HEK293 (cell line): ENCODE measurements around the gene FAM177B.
"Not testable (repeated sequence)": the region's sequence is repeated elsewhere in the genome, so short reads cannot be mapped to it uniquely, and the experiment has no call there.

Source experiments
- CTCF ChIA-PET: fragments of 350-600 bp; formaldehyde crosslinking; extraction: SDS; loops from one replicate; lab custom pipeline; 2021; ENCODE audit warnings: antibody characterized with exemption; lab: Yijun Ruan, JAX
- POLR2A ChIA-PET: fragments of 300-600 bp; formaldehyde crosslinking; extraction: SDS; loops from one replicate; lab custom pipeline; 2020; ENCODE audit warnings: antibody characterized with exemption, inconsistent platforms; lab: Yijun Ruan, JAX
- H3K27ac ChIP-seq: fragments of 200-500 bp; sonication (Bioruptor generic); 2 replicates; pipeline ENCODE4 v1.5.1; 2014; ENCODE audit warnings: low read depth, low read length, control low read depth, inconsistent platforms; ENCODE audit errors: extremely low read depth
- H3K36me3 ChIP-seq, 2 experiments: fragments of 200-500 bp in 1 of 2; sonication (Bioruptor generic) in 1 of 2; 1 replicate in 1 of 2; 2 replicates in 1 of 2; pipeline ENCODE4 v1.5.1; 2014 to 2017; ENCODE audit warnings: inconsistent platforms in 2 of 2, low read length in 2 of 2; ENCODE audit not compliant: control insufficient read depth in 2 of 2, insufficient read depth in 1 of 2
- H3K4me1 ChIP-seq: fragments of 200-500 bp; sonication (Bioruptor generic); 2 replicates; pipeline ENCODE4 v1.5.1; 2014; ENCODE audit warnings: mild to moderate bottlenecking, low read length, inconsistent platforms; ENCODE audit not compliant: control insufficient read depth, insufficient read depth
- H3K4me3 ChIP-seq: 2 replicates; pipeline ENCODE4 v1.5.1; 2011; ENCODE audit warnings: low read depth, mild to moderate bottlenecking, control low read depth, low read length, moderate library complexity
- H3K9me3 ChIP-seq: fragments of 200-500 bp; sonication (Bioruptor generic); 2 replicates; pipeline ENCODE4 v1.5.1; 2014; ENCODE audit warnings: low read depth, low read length, inconsistent platforms; ENCODE audit not compliant: control insufficient read depth, insufficient read depth
- BCL11A ChIP-seq: fragments of 450-650 bp; formaldehyde crosslinking; IDR thresholded peaks from 2 replicates; pipeline ENCODE4 v1.5.1; 2016; ENCODE audit warnings: low read depth, missing biosample characterization, missing genetic modification characterization
- GLI2 ChIP-seq: fragments of 450-650 bp; formaldehyde crosslinking; IDR thresholded peaks from 2 replicates; pipeline ENCODE4; 2017; ENCODE audit warnings: missing biosample characterization, missing genetic modification characterization, low read depth, borderline replicate concordance
- GLIS1 ChIP-seq: fragments of 450-650 bp; formaldehyde crosslinking; IDR thresholded peaks from 2 replicates; pipeline ENCODE4 v1.5.1; 2016; ENCODE audit warnings: missing biosample characterization, missing genetic modification characterization
- KLF16 ChIP-seq: fragments of 450-650 bp; formaldehyde crosslinking; IDR thresholded peaks from 2 replicates; pipeline ENCODE4 v1.5.1; 2017; ENCODE audit warnings: missing biosample characterization, missing genetic modification characterization
- KLF17 ChIP-seq: fragments of 450-650 bp; formaldehyde crosslinking; IDR thresholded peaks from 2 replicates; pipeline ENCODE4 v1.5.1; 2016; ENCODE audit warnings: missing biosample characterization, missing genetic modification characterization
- OSR2 ChIP-seq: fragments of 450-650 bp; formaldehyde crosslinking; IDR thresholded peaks from 2 replicates; pipeline ENCODE4 v1.5.1; 2016; ENCODE audit warnings: missing biosample characterization, missing genetic modification characterization
- OVOL3 ChIP-seq: fragments of 450-650 bp; formaldehyde crosslinking; IDR thresholded peaks from 2 replicates; pipeline ENCODE4 v1.5.1; 2016; ENCODE audit warnings: missing biosample characterization, missing genetic modification characterization
- ZBTB7A ChIP-seq: fragments of 450-650 bp; formaldehyde crosslinking; IDR thresholded peaks from 2 replicates; pipeline ENCODE4 v1.5.1; 2016; ENCODE audit warnings: low read depth, missing biosample characterization, missing genetic modification characterization
- ZEB2 ChIP-seq: fragments of 450-650 bp; formaldehyde crosslinking; IDR thresholded peaks from 2 replicates; pipeline ENCODE4 v1.5.1; 2016; ENCODE audit warnings: missing biosample characterization, missing genetic modification characterization
- ZFP37 ChIP-seq: fragments of 450-650 bp; formaldehyde crosslinking; IDR thresholded peaks from 2 replicates; pipeline ENCODE4 v1.5.1; 2016; ENCODE audit warnings: missing biosample characterization, missing genetic modification characterization
- ZNF146 ChIP-seq: fragments of 450-650 bp; formaldehyde crosslinking; IDR thresholded peaks from 2 replicates; pipeline ENCODE4 v1.5.1; 2016; ENCODE audit warnings: missing biosample characterization, missing genetic modification characterization
- ZNF157 ChIP-seq: fragments of 450-650 bp; formaldehyde crosslinking; IDR thresholded peaks from 2 replicates; pipeline ENCODE4 v1.5.1; 2016; ENCODE audit warnings: missing biosample characterization, missing genetic modification characterization
- ZNF175 ChIP-seq: fragments of 450-650 bp; formaldehyde crosslinking; IDR thresholded peaks from 2 replicates; pipeline ENCODE4 v1.5.1; 2016; ENCODE audit warnings: missing biosample characterization, missing genetic modification characterization
- ZNF202 ChIP-seq: fragments of 450-650 bp; formaldehyde crosslinking; IDR thresholded peaks from 2 replicates; pipeline ENCODE4 v1.5.1; 2016; ENCODE audit warnings: missing biosample characterization, missing genetic modification characterization, borderline replicate concordance
- ZNF211 ChIP-seq: fragments of 450-650 bp; formaldehyde crosslinking; IDR thresholded peaks from 2 replicates; pipeline ENCODE4 v1.5.1; 2016; ENCODE audit warnings: low read depth, missing biosample characterization, missing genetic modification characterization
- ZNF221 ChIP-seq: fragments of 450-650 bp; formaldehyde crosslinking; IDR thresholded peaks from 2 replicates; pipeline ENCODE4 v1.5.1; 2017; ENCODE audit warnings: missing biosample characterization, missing genetic modification characterization, borderline replicate concordance
- ZNF341 ChIP-seq: fragments of 450-650 bp; formaldehyde crosslinking; IDR thresholded peaks from 2 replicates; pipeline ENCODE4; 2016; ENCODE audit warnings: low read depth, missing biosample characterization, missing genetic modification characterization
- ZNF354C ChIP-seq: fragments of 450-650 bp; formaldehyde crosslinking; IDR thresholded peaks from 2 replicates; pipeline ENCODE4 v1.5.1; 2016; ENCODE audit warnings: missing biosample characterization, missing genetic modification characterization, low read depth, borderline replicate concordance
- ZNF394 ChIP-seq: fragments of 450-650 bp; formaldehyde crosslinking; IDR thresholded peaks from 2 replicates; pipeline ENCODE4 v1.5.1; 2016; ENCODE audit warnings: missing biosample characterization, missing genetic modification characterization, mild to moderate bottlenecking, moderate library complexity, borderline replicate concordance
- ZNF510 ChIP-seq: fragments of 450-650 bp; formaldehyde crosslinking; IDR thresholded peaks from 2 replicates; pipeline ENCODE4 v1.5.1; 2018; ENCODE audit warnings: mild to moderate bottlenecking, missing genetic modification characterization, missing biosample characterization; ENCODE audit not compliant: insufficient replicate concordance
- ZNF549 ChIP-seq: fragments of 450-650 bp; IDR thresholded peaks from 2 replicates; pipeline ENCODE4 v1.5.1; 2018; ENCODE audit warnings: missing biosample characterization, missing genetic modification characterization, mild to moderate bottlenecking, inconsistent platforms, moderate library complexity
- ZNF624 ChIP-seq: fragments of 450-650 bp; formaldehyde crosslinking; IDR thresholded peaks from 2 replicates; pipeline ENCODE4 v1.5.1; 2017; ENCODE audit warnings: missing biosample characterization, missing genetic modification characterization
- ZNF654 ChIP-seq: fragments of 450-650 bp; formaldehyde crosslinking; IDR thresholded peaks from 2 replicates; pipeline ENCODE4 v1.5.1; 2016; ENCODE audit warnings: low read depth, missing biosample characterization, missing genetic modification characterization
- ZXDB ChIP-seq: fragments of 450-650 bp; formaldehyde crosslinking; IDR thresholded peaks from 2 replicates; pipeline ENCODE4 v1.5.1; 2016; ENCODE audit warnings: missing biosample characterization, missing genetic modification characterization
- TF ChIP-seq, protein P1 (sequence below): fragments of 450-650 bp; formaldehyde crosslinking; IDR thresholded peaks from 2 replicates; pipeline ENCODE4 v1.5.1; 2017; ENCODE audit warnings: missing biosample characterization, missing genetic modification characterization
- TF ChIP-seq, protein P2 (sequence below): fragments of 450-650 bp; formaldehyde crosslinking; IDR thresholded peaks from 2 replicates; pipeline ENCODE4 v1.5.1; 2016; ENCODE audit warnings: missing biosample characterization, missing genetic modification characterization

Gene FAM177B

GRCh38 chr1:222759451-222760035, 22.5 kb downstream of the FAM177B start:
- TF ChIP-seq ZNF157 (tag by site-specific recombination) = no peak
- TF ChIP-seq ZFP37 = no peak
- H3K4me3 ChIP-seq = no peak overlapping the region
- H3K36me3 ChIP-seq = no peaks in the 10 kb centered on the region
- H3K9me3 ChIP-seq = no peaks in the 10 kb centered on the region
- ChIA-PET POLR2A (no interaction called here), CTCF (interaction anchor here (0.6 kb wide), 1 partner anchor 384 kb away, joined by 3 read pairs; the partner anchor contains the start of gene TLR5)
- H3K4me1 ChIP-seq = no peaks in the 10 kb centered on the region
- no peak overlapping the region for H3K27ac ChIP-seq

GRCh38 chr1:222761083-222761482, 24.1 kb downstream of the FAM177B start:
- POLR2A ChIA-PET = no interaction called here
- no peak for TF ChIP-seq ZNF394 (tag by site-specific recombination)
- no peak for TF ChIP-seq OVOL3 (tag by site-specific recombination)
- no peak for TF ChIP-seq ZNF341 (tag by site-specific recombination)
- TF ChIP-seq ZNF175 (tag by site-specific recombination) = no peak
- no peak for TF ChIP-seq ZNF510 (tag by site-specific recombination)
- TF ChIP-seq ZNF211 (tag by site-specific recombination) = no peak
- no peak for TF ChIP-seq ZBTB7A (tag by site-specific recombination)
- TF ChIP-seq OSR2 (tag by site-specific recombination) = no peak
- no peak for TF ChIP-seq ZNF654
- no peak for TF ChIP-seq ZNF202
- no peak overlapping the region for H3K4me3 ChIP-seq
- no peak overlapping the region for H3K27ac ChIP-seq
- no peaks in the 10 kb centered on the region for H3K4me1 ChIP-seq
- H3K36me3 ChIP-seq = no peaks in the 10 kb centered on the region
- CTCF ChIA-PET = interaction anchor here (0.9 kb wide), 1 partner anchor 22 kb away, joined by 4 read pairs; no protein-coding TSS in a partner anchor
- H3K9me3 ChIP-seq = no peaks in the 10 kb centered on the region

GRCh38 chr1:222762178-222762577, 25.2 kb downstream of the FAM177B start:
- H3K9me3 ChIP-seq, H3K36me3 ChIP-seq, H3K4me3 ChIP-seq, POLR2A ChIA-PET, H3K27ac ChIP-seq, H3K4me1 ChIP-seq: not testable (repeated sequence)
- peak; percentile 76 for TF ChIP-seq ZNF146 (tag by site-specific recombination)
- CTCF ChIA-PET = interaction anchor here (0.9 kb wide), 1 partner anchor 328 kb away, joined by 3 read pairs; no protein-coding TSS in a partner anchor

- Histone ChIP-seq H3K4me3 (no peak overlapping the region), H3K27ac (no peak overlapping the region), H3K4me1 (no peaks in the 10 kb centered on the region), H3K9me3 (no peaks in the 10 kb centered on the region), H3K36me3 (no peaks in the 10 kb centered on the region)
- POLR2A ChIA-PET = no interaction called here
- CTCF ChIA-PET = interaction anchor here (2.1 kb wide), 1 partner anchor 23 kb away, joined by 5 read pairs; no protein-coding TSS in a partner anchor
- no peak for TF ChIP-seq ZNF549 (tag by site-specific recombination)
- TF ChIP-seq ZNF624 = no peak
- TF ChIP-seq ZEB2 (tag by site-specific recombination) = no peak
- TF ChIP-seq ZNF221 = no peak
- TF ChIP-seq, protein P1, sequence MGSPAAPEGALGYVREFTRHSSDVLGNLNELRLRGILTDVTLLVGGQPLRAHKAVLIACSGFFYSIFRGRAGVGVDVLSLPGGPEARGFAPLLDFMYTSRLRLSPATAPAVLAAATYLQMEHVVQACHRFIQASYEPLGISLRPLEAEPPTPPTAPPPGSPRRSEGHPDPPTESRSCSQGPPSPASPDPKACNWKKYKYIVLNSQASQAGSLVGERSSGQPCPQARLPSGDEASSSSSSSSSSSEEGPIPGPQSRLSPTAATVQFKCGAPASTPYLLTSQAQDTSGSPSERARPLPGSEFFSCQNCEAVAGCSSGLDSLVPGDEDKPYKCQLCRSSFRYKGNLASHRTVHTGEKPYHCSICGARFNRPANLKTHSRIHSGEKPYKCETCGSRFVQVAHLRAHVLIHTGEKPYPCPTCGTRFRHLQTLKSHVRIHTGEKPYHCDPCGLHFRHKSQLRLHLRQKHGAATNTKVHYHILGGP (tag by site-specific recombination) = no peak
- TF ChIP-seq KLF17 (tag by site-specific recombination) = no peak
- no peak for TF ChIP-seq OVOL3 (tag by site-specific recombination)
- TF ChIP-seq ZBTB7A (tag by site-specific recombination) = no peak
- TF ChIP-seq ZNF354C (tag by site-specific recombination) = no peak
- TF ChIP-seq, protein P2, sequence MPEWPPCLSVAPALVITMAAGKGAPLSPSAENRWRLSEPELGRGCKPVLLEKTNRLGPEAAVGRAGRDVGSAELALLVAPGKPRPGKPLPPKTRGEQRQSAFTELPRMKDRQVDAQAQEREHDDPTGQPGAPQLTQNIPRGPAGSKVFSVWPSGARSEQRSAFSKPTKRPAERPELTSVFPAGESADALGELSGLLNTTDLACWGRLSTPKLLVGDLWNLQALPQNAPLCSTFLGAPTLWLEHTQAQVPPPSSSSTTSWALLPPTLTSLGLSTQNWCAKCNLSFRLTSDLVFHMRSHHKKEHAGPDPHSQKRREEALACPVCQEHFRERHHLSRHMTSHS (tag by site-specific recombination) = no peak
- no peak for TF ChIP-seq KLF16 (tag by site-specific recombination)
- no peak for TF ChIP-seq GLIS1 (tag by site-specific recombination)
- TF ChIP-seq GLI2 = no peak
- no peak for TF ChIP-seq ZXDB
- no peak for TF ChIP-seq BCL11A (tag by site-specific recombination)
These were observed 30.2 kb downstream of the FAM177B start for GRCh38 chr1:222767152-222767571.
